Adrenal gland (tissue), 12 donors: ENCODE measurements around the gene ALDH7A1. TPM values are rescaled to one million over a fixed set of nuclear protein-coding genes. Genes with fewer than 3 reads are reported as not detected.

Source experiments
- DNase-seq, 7 donors: peaks; one replicate each; pipeline ENCODE4 v3.0.0-alpha.2; 2019 to 2020
- H3K27ac ChIP-seq, 5 donors: fragments of 200-600 bp; sonication (generic) in 4 of 5; 1 replicate in 3 of 5; 2 replicates in 2 of 5; pipeline versions ENCODE4 v1.5.1 to v1.8.0; 2016 to 2020; ENCODE audit warnings: mild to moderate bottlenecking in 1 of 5
- H3K27me3 ChIP-seq: fragments of 200-600 bp; 2 replicates; pipeline ENCODE4 v1.8.0; 2021
- H3K36me3 ChIP-seq, 2 donors: fragments of 200-600 bp; replicated peaks in 1 of 2; 1 replicate in 1 of 2; 2 replicates in 1 of 2; pipeline versions ENCODE4 v1.5.1 to v1.8.0; 2018 to 2022
- H3K4me1 ChIP-seq, 2 donors: fragments of 200-600 bp; replicated peaks in 1 of 2; 1 replicate in 1 of 2; 2 replicates in 1 of 2; pipeline versions ENCODE4 v1.5.1 to v1.8.0; 2018 to 2021
- H3K4me3 ChIP-seq, 4 donors: fragments of 200-600 bp; sonication (generic) in 3 of 4; one replicate each; pipeline ENCODE4 v1.5.1; 2016 to 2018
- H3K9me3 ChIP-seq, 3 donors: fragments of 200-600 bp; sonication (generic) in 1 of 3; replicated peaks in 1 of 3; 1 replicate in 2 of 3; 2 replicates in 1 of 3; pipeline versions ENCODE4 v1.5.1 to v1.8.0; 2016 to 2021
- POLR2A ChIP-seq, 2 donors: fragments of 450-650 bp; IDR thresholded peaks; one replicate each; pipeline ENCODE4 v1.6.1; 2017; ENCODE audit warnings: antibody characterized with exemption in 2 of 2, mild to moderate bottlenecking in 2 of 2, moderate library complexity in 1 of 2
- WGBS, 4 donors: extraction: QIAGEN DNeasy Blood & Tissue Kit in 2 of 4; methylation state at CpG; one replicate each; pipeline versions ENCODE4 v1.1.5 to v1.1.7; 2013 to 2017; 5-methylcytosine and 5-hydroxymethylcytosine counted together
- intact Hi-C, 2 donors: fragments of 100-400 bp; cut with DNase I; formaldehyde crosslinking; loops; one replicate each; pipeline versions ENCODE4 v1.14.1 to v1.15.0; 2022 to 2023
- polyA plus RNA-seq, 3 donors: library from polyadenylated mRNA; stranded (reverse); fragments of 200-250 nt in 2 of 3; fragments of 350-450 nt in 1 of 3; fragmentation: Illumina TruSeq in 1 of 3; extraction: RNeasy Lipid Tissue Mini Kit (QIAGEN cat#74804) in 1 of 3; gene quantifications; one replicate each; pipeline ENCODE4 v1.2.3, GENCODE V29; 2013 to 2014
- total RNA-seq, 9 donors: library from RNA; depleted of rRNA in 4 of 9; stranded (reverse); fragments of >200 nt in 4 of 9; fragments of 120-200 nt in 1 of 9; fragmentation: NEBNext Ultra II Directional in 1 of 9; extraction: Animal tissue kit (Norgen Biotek cat#: 25700) in 1 of 9; gene quantifications; one replicate each; pipeline versions ENCODE4 v1.1.0 to v1.2.4, GENCODE V29; 2013 to 2023
- TF ChIP-seq, protein P1 (sequence below), 6 experiments: fragments of 450-650 bp in 4 of 6; fragments of 200-600 bp in 2 of 6; sonication (generic) in 1 of 6; IDR thresholded peaks; 1 replicate in 5 of 6; 2 replicates in 1 of 6; pipeline versions ENCODE4 v1.5.1 to v1.8.0; 2016 to 2021; ENCODE audit warnings: antibody characterized with exemption in 6 of 6, mild to moderate bottlenecking in 2 of 6, moderate library complexity in 1 of 6
- donor health status: healthy with polysubstance abuse.
- donor health status: Bipolar disorder and iron deficiency.
- donor health status: DM: yes; HTN: yes; CAD: no.
- donor health status: DM: no; HTN: no; CAD: no.
- donor health status: DM: no; HTN: no; CAD: no.
- donor health status: DM: yes; HTN: yes; CAD: no.

Gene ALDH7A1
- total and polyA plus RNA-seq, 12 donors: 34.6 to 112 (median 66.2) TPM

GRCh38 chr5:126610616-126611015 lies 15.6 kb upstream of the ALDH7A1 start:
- Histone ChIP-seq H3K27ac (no peak overlapping the region), H3K4me3 (no peak overlapping the region), H3K4me1 (peaks cover 0 to 17% of the 10 kb centered on the region in 2 donors), H3K27me3 (no peaks in the 10 kb centered on the region), H3K9me3 (no peaks in the 10 kb centered on the region), H3K36me3 (peaks cover 0 to 43% of the 10 kb centered on the region in 2 donors)
- no peak for TF ChIP-seq POLR2A (IDR thresholded peaks at IDR 0.05)
- TF ChIP-seq, protein P1, sequence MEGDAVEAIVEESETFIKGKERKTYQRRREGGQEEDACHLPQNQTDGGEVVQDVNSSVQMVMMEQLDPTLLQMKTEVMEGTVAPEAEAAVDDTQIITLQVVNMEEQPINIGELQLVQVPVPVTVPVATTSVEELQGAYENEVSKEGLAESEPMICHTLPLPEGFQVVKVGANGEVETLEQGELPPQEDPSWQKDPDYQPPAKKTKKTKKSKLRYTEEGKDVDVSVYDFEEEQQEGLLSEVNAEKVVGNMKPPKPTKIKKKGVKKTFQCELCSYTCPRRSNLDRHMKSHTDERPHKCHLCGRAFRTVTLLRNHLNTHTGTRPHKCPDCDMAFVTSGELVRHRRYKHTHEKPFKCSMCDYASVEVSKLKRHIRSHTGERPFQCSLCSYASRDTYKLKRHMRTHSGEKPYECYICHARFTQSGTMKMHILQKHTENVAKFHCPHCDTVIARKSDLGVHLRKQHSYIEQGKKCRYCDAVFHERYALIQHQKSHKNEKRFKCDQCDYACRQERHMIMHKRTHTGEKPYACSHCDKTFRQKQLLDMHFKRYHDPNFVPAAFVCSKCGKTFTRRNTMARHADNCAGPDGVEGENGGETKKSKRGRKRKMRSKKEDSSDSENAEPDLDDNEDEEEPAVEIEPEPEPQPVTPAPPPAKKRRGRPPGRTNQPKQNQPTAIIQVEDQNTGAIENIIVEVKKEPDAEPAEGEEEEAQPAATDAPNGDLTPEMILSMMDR (IDR thresholded peaks at IDR 0.05): no peak
- 97 to 100% (median 98%) methylated on average over 6 of the region's 6 CpGs for WGBS, 4 donors
- DNase-seq: peak in 1 of 7 donors; percentile 10
- intact Hi-C loops: no loop called here

GRCh38 chr5:126610160-126610559 lies 15.1 kb upstream of the ALDH7A1 start:
- TF ChIP-seq POLR2A (IDR thresholded peaks at IDR 0.05): no peak
- peaks cover 0 to 22% of the 10 kb centered on the region in 2 donors for H3K4me1 ChIP-seq
- 84 to 96% (median 92%) methylated on average over 2 of the region's 2 CpGs for WGBS, 4 donors
- intact Hi-C loops: no loop called here
- no peaks in the 10 kb centered on the region for H3K27me3 ChIP-seq
- no peak overlapping the region for H3K27ac ChIP-seq
- H3K9me3 ChIP-seq: no peaks in the 10 kb centered on the region
- DNase-seq: no peak
- no peak overlapping the region for H3K4me3 ChIP-seq
- peaks cover 0 to 47% of the 10 kb centered on the region in 2 donors for H3K36me3 ChIP-seq

DNA sequence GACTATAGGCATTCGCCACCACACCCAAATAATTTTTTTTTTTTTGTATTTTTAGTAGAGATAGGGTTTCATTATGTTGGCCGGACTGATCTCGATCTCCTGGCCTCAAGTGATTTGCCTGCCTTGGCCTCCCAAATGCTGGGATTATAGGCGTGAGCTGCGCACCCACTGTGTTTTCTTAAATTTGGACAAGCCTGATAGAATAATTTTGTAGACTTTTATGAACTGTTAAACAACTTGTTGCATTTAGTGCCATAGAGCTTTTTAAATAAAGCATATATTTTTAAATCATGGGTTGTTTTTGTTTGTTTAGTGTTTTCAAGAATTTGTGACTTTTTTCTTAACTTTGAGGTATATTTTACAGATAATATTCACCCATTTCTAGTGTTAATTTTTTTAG lies 10.5 kb upstream of the ALDH7A1 start:
- Histone ChIP-seq H3K4me1 (peaks cover 8 to 42% of the 10 kb centered on the region in 2 donors), H3K36me3 (peaks cover 0 to 56% of the 10 kb centered on the region in 2 donors), H3K27ac (no peak overlapping the region), H3K9me3 (no peaks in the 10 kb centered on the region), H3K27me3 (no peaks in the 10 kb centered on the region), H3K4me3 (no peak overlapping the region)
- peak in 1 of 7 donors; percentile 27 for DNase-seq
- TF ChIP-seq POLR2A (IDR thresholded peaks at IDR 0.05): no peak
- TF ChIP-seq, protein P1 (IDR thresholded peaks at IDR 0.05): no peak
- 88 to 92% (median 89%) methylated on average over 5 of the region's 5 CpGs for WGBS, 4 donors
- intact Hi-C loops: no loop called here

- intact Hi-C loops: no loop called here
- peaks cover 8 to 46% of the 10 kb centered on the region in 2 donors for H3K4me1 ChIP-seq
- peaks cover 0 to 36% of the 10 kb centered on the region in 2 donors for H3K36me3 ChIP-seq
- H3K4me3 ChIP-seq: no peak overlapping the region
- no peaks in the 10 kb centered on the region for H3K9me3 ChIP-seq
- TF ChIP-seq POLR2A (IDR thresholded peaks at IDR 0.05): no peak
- TF ChIP-seq, protein P1 (IDR thresholded peaks at IDR 0.05): no peak
- H3K27ac ChIP-seq: no peak overlapping the region
- WGBS, 4 donors: 73 to 87% (median 79%) methylated on average over 6 of the region's 6 CpGs
- peak in 1 of 7 donors; percentile 18 for DNase-seq
- no peaks in the 10 kb centered on the region for H3K27me3 ChIP-seq
These were observed 8.5 kb upstream of the ALDH7A1 start for GRCh38 chr5:126603402-126603991.
